GM12875 (cell line): ENCODE measurements around the gene MIA3.

ENCODE experiments used
- H3K4me3 ChIP-seq: one replicate; pipeline ENCODE4 v1.5.1; 2011; ENCODE audit warnings: low read depth, low read length, control low read depth
- CTCF ChIP-seq: IDR thresholded peaks from 2 replicates; pipeline ENCODE4 v1.5.1; 2011; ENCODE audit warnings: low read depth, mild to moderate bottlenecking, control low read depth, inconsistent platforms, low read length, moderate library complexity, borderline replicate concordance; ENCODE audit not compliant: insufficient read depth

The MIA3 gene

GRCh38 chr1:222632749-222633148 is 14.9 kb downstream of the MIA3 start:
- H3K4me3 ChIP-seq = no peak overlapping the region
- TF ChIP-seq CTCF = no peak

GRCh38 chr1:222634180-222635013 is 16.5 kb downstream of the MIA3 start:
- no peak overlapping the region for H3K4me3 ChIP-seq
- TF ChIP-seq CTCF = peak; percentile 67; the same call in 1 of the 2 replicates

- no peak for TF ChIP-seq CTCF
Measured at GRCh38 chr1:222641269-222641948, 23.5 kb downstream of the MIA3 start.

GRCh38 chr1:222642468-222642867 is 24.6 kb downstream of the MIA3 start:
- no peak for TF ChIP-seq CTCF

More at GRCh38 chr1:222641269-222641948, 23.5 kb downstream of the MIA3 start:
- no peak overlapping the region for H3K4me3 ChIP-seq

GRCh38 chr1:222643606-222643937 is 25.7 kb downstream of the MIA3 start:
- H3K4me3 ChIP-seq = peak overlapping the region; percentile 97
- TF ChIP-seq CTCF = no peak

More at GRCh38 chr1:222642468-222642867, 24.6 kb downstream of the MIA3 start:
- no peak overlapping the region for H3K4me3 ChIP-seq

- peak overlapping the region; percentile 97 for H3K4me3 ChIP-seq
- no peak for TF ChIP-seq CTCF
Measured at GRCh38 chr1:222643938-222644635, 26.2 kb downstream of the MIA3 start.
